K562 (cell line): ENCODE measurements around the gene ACHE. TPM values are rescaled to one million over a fixed set of nuclear protein-coding genes. Genes with fewer than 3 reads are reported as not detected.

Experiments
- BRD9 ChIP-seq: fragments of 450-650 bp; IDR thresholded peaks from 2 replicates; pipeline ENCODE4 v1.6.1; 2018; ENCODE audit warnings: low read depth; ENCODE audit not compliant: partially characterized antibody
- CCAR2 ChIP-seq: fragments of 200-400 bp; formaldehyde crosslinking; IDR thresholded peaks from 2 replicates; pipeline ENCODE4 v1.6.1; 2017; ENCODE audit warnings: mild to moderate bottlenecking, low read depth, low read length
- FOXJ2 ChIP-seq: fragments of 200-800 bp; sonication (Bioruptor generic); IDR thresholded peaks from 2 replicates; pipeline ENCODE4 v1.6.1; 2016; ENCODE audit warnings: missing genetic modification characterization, missing compliant biosample characterization
- KDM4B ChIP-seq, 2 experiments: fragments of 450-650 bp in 1 of 2; sonication (generic) in 1 of 2; IDR thresholded peaks; 2 replicates each; pipeline ENCODE4 v1.6.1; 2016 to 2017; ENCODE audit warnings: borderline replicate concordance in 2 of 2, antibody characterized with exemption in 1 of 2, low read depth in 1 of 2, mild to moderate bottlenecking in 1 of 2
- MTA1 ChIP-seq: fragments of 450-650 bp; IDR thresholded peaks from 2 replicates; pipeline ENCODE4 v1.6.1; 2017; ENCODE audit warnings: borderline replicate concordance
- MYNN ChIP-seq, 2 experiments: sonication (generic); formaldehyde crosslinking in 1 of 2; IDR thresholded peaks; 2 replicates each; pipeline versions ENCODE4 v1.5.0 to v1.6.1; 2016 to 2020; ENCODE audit warnings: antibody characterized with exemption in 1 of 2, missing genetic modification reagents in 1 of 2
- NFXL1 ChIP-seq: fragments of 450-650 bp; formaldehyde crosslinking; IDR thresholded peaks from 2 replicates; pipeline ENCODE4 v1.4.0; 2021; ENCODE audit warnings: mild to moderate bottlenecking
- NR2C2 ChIP-seq, 2 experiments: fragments of 200-800 bp in 1 of 2; sonication (Bioruptor generic) in 1 of 2; sonication (generic) in 1 of 2; formaldehyde crosslinking in 1 of 2; IDR thresholded peaks; 2 replicates each; pipeline versions ENCODE4 v1.6.1 to v1.8.0; 2016 to 2022; ENCODE audit warnings: mild to moderate bottlenecking in 1 of 2, missing compliant biosample characterization in 1 of 2, missing genetic modification characterization in 1 of 2, missing genetic modification reagents in 1 of 2
- SAFB ChIP-seq: fragments of 200-400 bp; formaldehyde crosslinking; IDR thresholded peaks from 2 replicates; pipeline ENCODE4 v1.6.1; 2017; ENCODE audit warnings: low read depth, low read length, borderline replicate concordance
- SNIP1 ChIP-seq: fragments of 450-650 bp; IDR thresholded peaks from 2 replicates; pipeline ENCODE4 v1.7.1; 2017; ENCODE audit warnings: low read depth, mild to moderate bottlenecking
- SRSF9 ChIP-seq: fragments of 200-400 bp; formaldehyde crosslinking; IDR thresholded peaks from 2 replicates; pipeline ENCODE4 v1.6.1; 2017; ENCODE audit warnings: low read depth, low read length, borderline replicate concordance
- TAF7 ChIP-seq: fragments of 450-650 bp; IDR thresholded peaks from 2 replicates; pipeline ENCODE4 v1.6.1; 2016; ENCODE audit warnings: missing genetic modification characterization, missing compliant biosample characterization
- TRIM28 ChIP-seq: fragments of 450-650 bp; IDR thresholded peaks from 2 replicates; pipeline ENCODE4 v1.6.1; 2017
- U2AF2 ChIP-seq: fragments of 200-400 bp; formaldehyde crosslinking; optimal IDR thresholded peaks from 2 replicates; pipeline ENCODE3; 2017; ENCODE audit warnings: low read depth, mild to moderate bottlenecking, low read length
- ZKSCAN3 ChIP-seq: fragments of 250-450 bp; sonication (Bioruptor Pico); IDR thresholded peaks from 2 replicates; pipeline ENCODE4 v1.4.0; 2020
- ZNF121 ChIP-seq: sonication (generic); formaldehyde crosslinking; conservative IDR thresholded peaks from 2 replicates; pipeline ENCODE4 v1.8.0; 2022; ENCODE audit warnings: missing genetic modification reagents
- polyA plus RNA-seq, 8 experiments: library from polyadenylated mRNA; depleted of rRNA in 4 of 8; stranded (reverse) in 5 of 8; unstranded in 3 of 8; fragments of >200 nt; fragmentation: Nextera tagmentation in 2 of 8; fragmentation: Illumina TruSeq in 1 of 8; extraction: Ambion mirVana in 2 of 8; extraction: Trizol in 1 of 8; gene quantifications; 2 replicates each; pipeline versions ENCODE4 v1.2.1 to v1.2.3, GENCODE V29; 2011 to 2014; ENCODE audit warnings: inconsistent platforms in 1 of 8, missing spikeins in 1 of 8
- total RNA-seq, 7 experiments: library from RNA; depleted of rRNA in 6 of 7; stranded (reverse); fragments of >200 nt in 6 of 7; fragmentation: Illumina TruSeq in 2 of 7; extraction: Trizol in 2 of 7; gene quantifications; 2 replicates each; pipeline versions ENCODE4 v1.2.1 to v1.2.3, GENCODE V29; 2011 to 2021; ENCODE audit warnings: low replicate concordance in 1 of 7
- TF ChIP-seq, protein P1 (sequence below): fragments of 250-450 bp; sonication (Bioruptor Pico); IDR thresholded peaks from 2 replicates; pipeline ENCODE4 v1.6.1; 2021; ENCODE audit warnings: mild to moderate bottlenecking
- TF ChIP-seq, protein P2 (sequence below): IDR thresholded peaks from 2 replicates; pipeline ENCODE4 v1.6.1; 2014; ENCODE audit warnings: antibody characterized with exemption
- TF ChIP-seq, protein P3 (sequence below), 2 experiments: fragments of 450-650 bp in 1 of 2; sonication (generic) in 1 of 2; formaldehyde crosslinking; conservative IDR thresholded peaks; 2 replicates each; pipeline versions ENCODE4 v1.4.0 to v1.8.1; 2020 to 2022; ENCODE audit warnings: mild to moderate bottlenecking in 1 of 2, missing genetic modification reagents in 1 of 2
- TF ChIP-seq, protein P4 (sequence below), 2 experiments: fragments of 200-800 bp in 1 of 2; sonication (Bioruptor generic) in 1 of 2; sonication (generic) in 1 of 2; formaldehyde crosslinking in 1 of 2; IDR thresholded peaks in 1 of 2; conservative IDR thresholded peaks in 1 of 2; 2 replicates each; pipeline versions ENCODE4 v1.5.0 to v1.6.1; 2016 to 2020; ENCODE audit warnings: missing compliant biosample characterization in 1 of 2, missing genetic modification characterization in 1 of 2, missing genetic modification reagents in 1 of 2

ACHE gene
- total and polyA plus RNA-seq, 9 of the 15 experiments (the other 6 are each of a cell fraction or from before 2014, with no cell fraction given) = 0.04 to 8.8 (median 1.9) TPM

DNA sequence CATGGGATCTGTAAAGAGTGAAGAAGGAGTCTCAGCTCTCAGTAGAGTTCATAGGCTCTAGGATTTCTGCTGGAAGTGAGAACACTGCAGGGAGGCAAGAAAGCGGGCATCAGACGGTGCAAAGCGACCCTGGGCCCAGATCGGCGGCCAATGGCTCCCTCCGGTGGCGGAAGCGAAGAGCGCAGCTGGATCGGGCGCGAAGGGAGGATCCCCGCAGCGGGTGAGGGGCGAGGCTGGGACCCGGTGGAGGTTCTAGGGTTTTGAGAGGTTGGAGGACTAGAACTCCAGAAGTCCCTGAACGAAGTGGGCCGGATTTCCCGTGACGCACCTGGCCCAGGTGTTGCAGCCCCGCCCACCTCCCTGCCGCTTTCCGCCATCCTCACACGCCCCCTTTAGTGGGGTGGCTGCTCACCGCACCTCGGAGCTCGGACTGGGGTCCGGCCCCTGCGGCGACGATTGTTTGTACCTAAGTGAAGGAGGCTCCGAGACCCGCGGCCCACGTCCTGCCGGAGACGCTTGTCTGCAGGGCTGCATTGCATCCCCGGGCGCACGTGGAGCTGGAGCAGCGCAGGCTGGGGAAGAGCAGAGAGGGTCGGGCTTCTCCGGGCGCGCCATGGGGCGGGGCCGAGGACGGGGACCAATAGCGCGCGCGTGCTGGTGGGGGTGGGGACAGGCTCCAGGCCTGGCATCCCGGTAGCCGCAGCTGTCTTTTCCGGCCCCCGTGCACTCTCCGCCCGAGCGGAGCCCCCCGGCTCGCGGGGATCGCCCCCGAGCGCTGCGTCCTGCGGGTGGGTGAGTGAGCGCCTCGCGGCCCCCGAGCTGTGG lies 43.4 kb downstream of the ACHE start, which contains the start of gene SLC12A9 (continued):
- TF ChIP-seq, protein P1, sequence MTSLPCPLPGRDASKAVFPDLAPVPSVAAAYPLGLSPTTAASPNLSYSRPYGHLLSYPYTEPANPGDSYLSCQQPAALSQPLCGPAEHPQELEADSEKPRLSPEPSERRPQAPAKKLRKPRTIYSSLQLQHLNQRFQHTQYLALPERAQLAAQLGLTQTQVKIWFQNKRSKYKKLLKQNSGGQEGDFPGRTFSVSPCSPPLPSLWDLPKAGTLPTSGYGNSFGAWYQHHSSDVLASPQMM (CRISPR knock-in tag) = no peak
- TF ChIP-seq TRIM28 = 0 out of 2 replicates have a peak, but pooled peaks have one; percentile 26
- peak; percentile 38; the same call in 1 of the 2 replicates for TF ChIP-seq MTA1
- no peak for TF ChIP-seq BRD9
- no peak for TF ChIP-seq NFXL1 (CRISPR knock-in tag)
- no peak for TF ChIP-seq CCAR2
- TF ChIP-seq, protein P2, sequence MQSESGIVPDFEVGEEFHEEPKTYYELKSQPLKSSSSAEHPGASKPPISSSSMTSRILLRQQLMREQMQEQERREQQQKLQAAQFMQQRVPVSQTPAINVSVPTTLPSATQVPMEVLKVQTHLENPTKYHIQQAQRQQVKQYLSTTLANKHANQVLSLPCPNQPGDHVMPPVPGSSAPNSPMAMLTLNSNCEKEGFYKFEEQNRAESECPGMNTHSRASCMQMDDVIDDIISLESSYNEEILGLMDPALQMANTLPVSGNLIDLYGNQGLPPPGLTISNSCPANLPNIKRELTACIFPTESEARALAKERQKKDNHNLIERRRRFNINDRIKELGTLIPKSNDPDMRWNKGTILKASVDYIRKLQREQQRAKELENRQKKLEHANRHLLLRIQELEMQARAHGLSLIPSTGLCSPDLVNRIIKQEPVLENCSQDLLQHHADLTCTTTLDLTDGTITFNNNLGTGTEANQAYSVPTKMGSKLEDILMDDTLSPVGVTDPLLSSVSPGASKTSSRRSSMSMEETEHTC = no peak
- TF ChIP-seq KDM4B (IDR thresholded peaks at IDR 0.05; ENCODE audit: borderline replicate concordance in 2 of 2, low read depth in 1 of 2) = peak in 1 of 2 experiments; percentile 7; a peak in 1 of 4 replicates
- no peak for TF ChIP-seq SRSF9
- no peak for TF ChIP-seq TAF7
- 0 out of 2 replicates have a peak, but pooled peaks have one; percentile 26 for TF ChIP-seq ZNF121 (CRISPR knock-in tag)
- TF ChIP-seq, protein P3, sequence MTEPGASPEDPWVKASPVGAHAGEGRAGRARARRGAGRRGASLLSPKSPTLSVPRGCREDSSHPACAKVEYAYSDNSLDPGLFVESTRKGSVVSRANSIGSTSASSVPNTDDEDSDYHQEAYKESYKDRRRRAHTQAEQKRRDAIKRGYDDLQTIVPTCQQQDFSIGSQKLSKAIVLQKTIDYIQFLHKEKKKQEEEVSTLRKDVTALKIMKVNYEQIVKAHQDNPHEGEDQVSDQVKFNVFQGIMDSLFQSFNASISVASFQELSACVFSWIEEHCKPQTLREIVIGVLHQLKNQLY (CRISPR knock-in tag; conservative IDR thresholded peaks at IDR 0.05) = no peak
- no peak; the same call in 1 of the 2 replicates for TF ChIP-seq MYNN (IDR thresholded peaks at IDR 0.05)
- TF ChIP-seq MYNN (CRISPR knock-in tag; IDR thresholded peaks at IDR 0.05) = no peak
- no peak for TF ChIP-seq U2AF2
- no peak for TF ChIP-seq FOXJ2 (tag)
- TF ChIP-seq SAFB = no peak
- peak; percentile 11; the same call in 1 of the 2 replicates for TF ChIP-seq NR2C2 (CRISPR knock-in tag; IDR thresholded peaks at IDR 0.05)
- 0 out of 2 replicates have a peak, but pooled peaks have one; percentile 34 for TF ChIP-seq NR2C2 (tag; IDR thresholded peaks at IDR 0.05)
- no peak for TF ChIP-seq ZKSCAN3
- no peak for TF ChIP-seq SNIP1
- TF ChIP-seq, protein P4, sequence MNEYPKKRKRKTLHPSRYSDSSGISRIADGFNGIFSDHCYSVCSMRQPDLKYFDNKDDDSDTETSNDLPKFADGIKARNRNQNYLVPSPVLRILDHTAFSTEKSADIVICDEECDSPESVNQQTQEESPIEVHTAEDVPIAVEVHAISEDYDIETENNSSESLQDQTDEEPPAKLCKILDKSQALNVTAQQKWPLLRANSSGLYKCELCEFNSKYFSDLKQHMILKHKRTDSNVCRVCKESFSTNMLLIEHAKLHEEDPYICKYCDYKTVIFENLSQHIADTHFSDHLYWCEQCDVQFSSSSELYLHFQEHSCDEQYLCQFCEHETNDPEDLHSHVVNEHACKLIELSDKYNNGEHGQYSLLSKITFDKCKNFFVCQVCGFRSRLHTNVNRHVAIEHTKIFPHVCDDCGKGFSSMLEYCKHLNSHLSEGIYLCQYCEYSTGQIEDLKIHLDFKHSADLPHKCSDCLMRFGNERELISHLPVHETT (CRISPR knock-in tag; conservative IDR thresholded peaks at IDR 0.05 in 1 of 2, IDR thresholded peaks at IDR 0.05 in 1 of 2) = peak in 1 of 2 experiments; percentile 55; a peak in 1 of 4 replicates
